Activated CD4-positive, alpha-beta T cell treated with anti-CD3 and anti-CD28 coated beads, Interleukin-2, amount 10 ng/mL, durations not matched to agents 7 days and 5 days (primary cell): ENCODE measurements around the gene DYRK3. TPM values are rescaled to one million over a fixed set of nuclear protein-coding genes. Genes with fewer than 3 reads are reported as not detected.

ENCODE experiments used
- CTCF ChIA-PET: fragments of 350-600 bp; sonication (Branson Sonifier 250); formaldehyde crosslinking; loops from one replicate; lab custom pipeline; 2021; ENCODE audit warnings: antibody characterized with exemption; lab: Charles Lee
- POLR2A ChIA-PET: fragments of 350-600 bp; sonication (Branson Sonifier 250); formaldehyde crosslinking; loops from one replicate; lab custom pipeline; 2021; ENCODE audit warnings: antibody characterized with exemption; lab: Charles Lee
- DNase-seq: peaks from one replicate; pipeline ENCODE4 v3.0.0-alpha.2; 2020
- H3K27ac Mint-ChIP-seq: one replicate; pipeline ENCODE4 v1.8.0; 2021; ENCODE audit warnings: mild to moderate bottlenecking, moderate library complexity, mixed read lengths
- H3K27me3 Mint-ChIP-seq: one replicate; pipeline ENCODE4 v1.8.0; 2021; ENCODE audit warnings: mixed read lengths
- H3K36me3 Mint-ChIP-seq: one replicate; pipeline ENCODE4 v1.8.0; 2021; ENCODE audit warnings: low read depth, mixed read lengths
- H3K4me1 Mint-ChIP-seq: one replicate; pipeline ENCODE4 v1.8.0; 2021; ENCODE audit warnings: mixed read lengths
- H3K4me3 Mint-ChIP-seq: one replicate; pipeline ENCODE4 v1.8.0; 2021; ENCODE audit warnings: mild to moderate bottlenecking, moderate library complexity, mixed read lengths
- H3K9me3 Mint-ChIP-seq: one replicate; pipeline ENCODE4 v1.8.0; 2021; ENCODE audit warnings: mixed read lengths
- total RNA-seq, 2 experiments: library from RNA; stranded (reverse); gene quantifications; one replicate each; pipeline ENCODE4 v1.2.3, GENCODE V29; 2021

DYRK3 gene
- total RNA-seq, 2 experiments from 2014 or later, result 4.0 to 4.3 TPM

- no peak for DNase-seq
- peaks cover 13% of the 10 kb centered on the region for H3K27me3 Mint-ChIP-seq
- no peaks in the 10 kb centered on the region for H3K36me3 Mint-ChIP-seq
- ChIA-PET CTCF (interaction anchor here (1.2 to 1.9 kb wide), 4 partner anchors 9 to 34 kb away, joined by 3 to 7 read pairs (median 5); partner anchors contain the start of gene DYRK3), POLR2A (no interaction called here)
- peaks cover 6% of the 10 kb centered on the region for H3K4me1 Mint-ChIP-seq
- H3K9me3 Mint-ChIP-seq, result no peaks in the 10 kb centered on the region
- H3K27ac Mint-ChIP-seq, result no peak overlapping the region
- H3K4me3 Mint-ChIP-seq, result no peak overlapping the region
These were observed 18.6 kb downstream of the DYRK3 start for GRCh38 chr1:206653715-206654459.

DNA sequence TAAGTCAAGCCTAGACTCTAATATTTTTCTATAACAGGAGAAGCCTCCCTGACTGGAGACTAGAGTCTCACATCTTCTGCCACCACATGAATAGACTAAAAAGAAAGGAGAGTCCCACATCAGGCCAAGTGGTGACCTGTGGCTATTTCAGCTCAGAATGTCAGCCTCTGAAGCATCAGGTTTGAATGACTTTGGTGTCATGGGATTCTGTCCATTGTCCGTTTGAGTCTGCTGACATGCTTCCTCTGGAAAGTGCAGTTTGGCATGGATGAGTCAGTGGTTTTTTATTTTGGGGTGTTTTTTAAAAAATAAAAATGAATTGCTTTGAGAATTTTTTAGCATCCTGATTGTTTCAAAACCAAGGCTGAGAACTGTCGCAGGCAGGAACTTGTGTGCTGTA, 19.5 kb downstream of the DYRK3 start:
- ChIA-PET POLR2A (no interaction called here), CTCF (interaction anchor here (0.9 to 1.9 kb wide), 6 partner anchors 8 to 71 kb away, joined by 3 to 7 read pairs (median 4); partner anchors contain the start of gene DYRK3)
- Mint-ChIP-seq H3K4me1 (peaks cover 6% of the 10 kb centered on the region), H3K36me3 (no peaks in the 10 kb centered on the region), H3K27me3 (peaks cover 14% of the 10 kb centered on the region), H3K9me3 (no peaks in the 10 kb centered on the region), H3K27ac (no peak overlapping the region), H3K4me3 (no peak overlapping the region)
- no peak for DNase-seq

- no peaks in the 10 kb centered on the region for H3K36me3 Mint-ChIP-seq
- H3K9me3 Mint-ChIP-seq, result no peaks in the 10 kb centered on the region
- no peak for DNase-seq
- H3K4me3 Mint-ChIP-seq, result no peak overlapping the region
- ChIA-PET POLR2A (no interaction called here), CTCF (interaction anchor here (0.9 to 1.9 kb wide), 6 partner anchors 8 to 71 kb away, joined by 3 to 7 read pairs (median 4); partner anchors contain the start of gene EIF2D)
- H3K4me1 Mint-ChIP-seq, result peaks cover 6% of the 10 kb centered on the region
- H3K27ac Mint-ChIP-seq, result no peak overlapping the region
- peaks cover 15% of the 10 kb centered on the region for H3K27me3 Mint-ChIP-seq
These were observed 20.1 kb downstream of the DYRK3 start for GRCh38 chr1:206655471-206655882.

- ChIA-PET POLR2A (no interaction called here), CTCF (interaction anchor here (1.5 to 4.8 kb wide), 4 partner anchors 8 to 45 kb away, joined by 4 to 21 read pairs (median 12); partner anchors contain the start of genes DYRK3 and EIF2D)
- no peaks in the 10 kb centered on the region for H3K36me3 Mint-ChIP-seq
- no peak overlapping the region for H3K27ac Mint-ChIP-seq
- H3K4me3 Mint-ChIP-seq, result no peak overlapping the region
- no peaks in the 10 kb centered on the region for H3K9me3 Mint-ChIP-seq
- DNase-seq, result no peak
- peaks cover 15% of the 10 kb centered on the region for H3K27me3 Mint-ChIP-seq
- H3K4me1 Mint-ChIP-seq, result peaks cover 6% of the 10 kb centered on the region
These were observed 21.6 kb downstream of the DYRK3 start for GRCh38 chr1:206656936-206657335.

- H3K4me3 Mint-ChIP-seq, result no peak overlapping the region
- no peak for DNase-seq
- CTCF ChIA-PET, result interaction anchor here (0.5 to 4.8 kb wide), 13 partner anchors 9 to 333 kb away, joined by 3 to 21 read pairs (median 4); partner anchors contain the start of genes DYRK3 and EIF2D
- POLR2A ChIA-PET, result no interaction called here
- H3K27me3 Mint-ChIP-seq, result peaks cover 21% of the 10 kb centered on the region
- H3K4me1 Mint-ChIP-seq, result peaks cover 11% of the 10 kb centered on the region
- H3K36me3 Mint-ChIP-seq, result no peaks in the 10 kb centered on the region
- H3K27ac Mint-ChIP-seq, result no peak overlapping the region
- no peaks in the 10 kb centered on the region for H3K9me3 Mint-ChIP-seq
These were observed 22.4 kb downstream of the DYRK3 start for GRCh38 chr1:206657751-206658150.

- Mint-ChIP-seq H3K36me3 (no peaks in the 10 kb centered on the region), H3K4me1 (peaks cover 14% of the 10 kb centered on the region), H3K4me3 (no peak overlapping the region), H3K27ac (no peak overlapping the region), H3K27me3 (peaks cover 25% of the 10 kb centered on the region), H3K9me3 (no peaks in the 10 kb centered on the region)
- DNase-seq, result peak; percentile 44
- CTCF ChIA-PET, result interaction anchor here (0.5 to 4.8 kb wide), 17 partner anchors 9 to 332 kb away, joined by 3 to 21 read pairs (median 3); partner anchors contain the start of genes DYRK3 and EIF2D
- POLR2A ChIA-PET, result no interaction called here
These were observed 23.1 kb downstream of the DYRK3 start for GRCh38 chr1:206658264-206658980.

- H3K4me3 Mint-ChIP-seq, result no peak overlapping the region
- peaks cover 17% of the 10 kb centered on the region for H3K4me1 Mint-ChIP-seq
- POLR2A ChIA-PET, result no interaction called here
- no peaks in the 10 kb centered on the region for H3K9me3 Mint-ChIP-seq
- peaks cover 28% of the 10 kb centered on the region for H3K27me3 Mint-ChIP-seq
- DNase-seq, result no peak
- CTCF ChIA-PET, result interaction anchor here (0.8 to 4.8 kb wide), 14 partner anchors 9 to 253 kb away, joined by 3 to 21 read pairs (median 4); partner anchors contain the start of genes DYRK3 and EIF2D
- H3K36me3 Mint-ChIP-seq, result no peaks in the 10 kb centered on the region
- no peak overlapping the region for H3K27ac Mint-ChIP-seq
These were observed 23.6 kb downstream of the DYRK3 start for GRCh38 chr1:206658981-206659273.

- Mint-ChIP-seq H3K4me3 (no peak overlapping the region), H3K36me3 (no peaks in the 10 kb centered on the region), H3K9me3 (no peaks in the 10 kb centered on the region), H3K27me3 (peaks cover 31% of the 10 kb centered on the region), H3K4me1 (peaks cover 19% of the 10 kb centered on the region), H3K27ac (no peak overlapping the region)
- ChIA-PET POLR2A (no interaction called here), CTCF (interaction anchor here (1.1 to 4.8 kb wide), 6 partner anchors 7 to 82 kb away, joined by 3 to 21 read pairs (median 4); partner anchors contain the start of genes DYRK3 and EIF2D)
- no peak for DNase-seq
These were observed 24.8 kb downstream of the DYRK3 start for GRCh38 chr1:206660136-206660535.

GRCh38 chr1:206661161-206661820, 26.0 kb downstream of the DYRK3 start:
- Mint-ChIP-seq H3K27me3 (peaks cover 34% of the 10 kb centered on the region), H3K9me3 (no peaks in the 10 kb centered on the region), H3K27ac (no peak overlapping the region), H3K4me1 (peaks cover 19% of the 10 kb centered on the region), H3K4me3 (no peak overlapping the region), H3K36me3 (no peaks in the 10 kb centered on the region)
- POLR2A ChIA-PET, result no interaction called here
- CTCF ChIA-PET, result interaction anchor here (1.5 to 4.8 kb wide), 3 partner anchors 11 to 30 kb away, joined by 3 to 21 read pairs (median 5); partner anchors contain the start of gene DYRK3
- DNase-seq, result no peak

GRCh38 chr1:206662396-206663092, 27.2 kb downstream of the DYRK3 start:
- no peak overlapping the region for H3K4me3 Mint-ChIP-seq

DNA sequence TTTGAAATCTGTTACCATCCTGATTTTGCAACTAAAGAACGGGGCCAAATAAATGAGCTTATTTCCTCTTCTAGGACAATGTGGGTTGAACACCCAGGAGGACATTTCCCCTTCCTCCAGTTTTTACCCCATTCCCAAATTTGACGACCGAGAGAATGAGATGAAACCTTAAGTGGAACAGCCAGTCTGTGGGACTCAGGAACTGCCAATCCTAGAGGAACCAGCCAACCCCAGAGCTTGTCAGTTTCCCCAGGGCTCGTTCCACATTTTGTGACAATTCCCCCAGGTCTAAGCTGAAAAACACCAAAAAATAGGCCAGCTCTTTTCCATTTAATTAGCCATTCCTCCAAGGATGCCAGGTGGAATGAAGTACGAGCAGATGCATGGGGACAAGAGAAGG, 28.0 kb downstream of the DYRK3 start:
- Mint-ChIP-seq H3K27ac (no peak overlapping the region), H3K27me3 (peaks cover 29% of the 10 kb centered on the region), H3K4me1 (peaks cover 21% of the 10 kb centered on the region), H3K9me3 (no peaks in the 10 kb centered on the region), H3K36me3 (no peaks in the 10 kb centered on the region), H3K4me3 (no peak overlapping the region)
- no peak for DNase-seq
- POLR2A ChIA-PET, result interaction anchor here (0.6 to 1.6 kb wide), 2 partner anchors 28 to 61 kb away, joined by 5 to 6 read pairs; partner anchors contain the start of gene DYRK3
- CTCF ChIA-PET, result interaction anchor here (0.6 to 4.7 kb wide), 31 partner anchors 8 to 319 kb away, joined by 3 to 45 read pairs (median 4); partner anchors contain the start of genes DYRK3, EIF2D, IKBKE and IL24

More at GRCh38 chr1:206662396-206663092, 27.2 kb downstream of the DYRK3 start:
- no peak for DNase-seq
- peaks cover 19% of the 10 kb centered on the region for H3K4me1 Mint-ChIP-seq
- CTCF ChIA-PET, result interaction anchor here (1.1 to 4.7 kb wide), 15 partner anchors 7 to 320 kb away, joined by 3 to 45 read pairs (median 7); partner anchors contain the start of genes DYRK3, EIF2D and IL24
- H3K27ac Mint-ChIP-seq, result no peak overlapping the region
- POLR2A ChIA-PET, result interaction anchor here (1.6 kb wide), 1 partner anchor 27 kb away, joined by 5 read pairs; the partner anchor contains the start of gene DYRK3
- peaks cover 36% of the 10 kb centered on the region for H3K27me3 Mint-ChIP-seq
- H3K36me3 Mint-ChIP-seq, result no peaks in the 10 kb centered on the region
- H3K9me3 Mint-ChIP-seq, result no peaks in the 10 kb centered on the region
